Prostate gland (tissue), 2 donors: Measurements from ENCODE around the gene GPR75.

Source experiments
- CTCF ChIP-seq, 4 experiments: fragments of 200-600 bp in 2 of 4; fragments of 450-650 bp in 2 of 4; sonication (generic) in 2 of 4; IDR thresholded peaks; 1 replicate in 3 of 4; 2 replicates in 1 of 4; pipeline ENCODE4 v1.5.1; 2016 to 2019; ENCODE audit warnings: antibody characterized with exemption in 4 of 4, mild to moderate bottlenecking in 2 of 4, moderate library complexity in 2 of 4
- POLR2AphosphoS5 ChIP-seq: sonication (generic); formaldehyde crosslinking; IDR thresholded peaks from one replicate; pipeline ENCODE4 v1.6.1; 2017; ENCODE audit warnings: antibody characterized with exemption

GRCh38 chr2:53826587-53827397 lies 33.0 kb downstream of the GPR75 start:
- TF ChIP-seq CTCF (IDR thresholded peaks at IDR 0.05) (no peak), POLR2AphosphoS5 (peak; percentile 79)
